ENCODE data around the gene FOXP1. TPM values are rescaled to one million over a fixed set of nuclear protein-coding genes. Genes with fewer than 3 reads are reported as not detected.
"Not testable (repeated sequence)": the region's sequence is repeated elsewhere in the genome, so short reads cannot be mapped to it uniquely, and the experiment has no call there.

Gene FOXP1
- total RNA-seq, 1 experiment from 2014 or later, result 6.5 TPM

DNA sequence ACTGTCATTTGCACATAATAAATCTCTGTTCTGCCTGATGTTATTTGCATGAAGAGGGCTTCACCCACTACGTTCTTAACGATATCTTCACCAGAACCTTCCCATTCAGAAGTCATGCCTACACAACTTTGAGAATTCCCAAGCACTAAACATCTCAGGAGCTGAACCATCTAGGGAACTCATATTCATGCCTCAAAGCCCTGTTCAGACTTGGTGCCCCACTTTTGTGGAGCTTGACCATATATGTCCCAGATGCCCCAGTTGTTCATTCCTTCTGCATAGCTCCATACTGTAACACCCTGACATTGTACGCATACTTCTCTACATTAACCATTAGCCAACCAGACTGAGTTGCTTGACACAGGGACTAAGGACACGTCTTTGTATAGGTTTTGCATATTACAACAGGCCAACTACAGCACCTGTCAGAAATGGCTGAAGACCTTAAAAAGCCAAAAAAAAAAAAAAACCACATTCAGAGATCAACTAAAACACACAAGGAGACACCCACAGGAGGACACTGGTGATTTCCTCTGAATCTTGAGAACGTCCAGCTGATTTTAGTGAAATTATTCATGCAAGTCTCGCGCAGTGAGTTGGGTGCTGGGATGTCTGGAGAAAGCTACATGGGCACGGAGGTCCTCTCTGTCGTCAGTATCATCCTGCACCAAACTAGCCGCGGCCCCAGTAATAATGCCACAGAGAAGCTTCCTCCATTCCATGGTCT, 141.4 kb downstream of the FOXP1 start:
- in situ Hi-C loops (cut with HindIII; ENCODE audit: low pct_unique_long_range_greater_than_20kb, low sequenced_read_pairs), result no loop called here
- no peak for DNase-seq (ENCODE audit: low read depth, low spot score)

DNA sequence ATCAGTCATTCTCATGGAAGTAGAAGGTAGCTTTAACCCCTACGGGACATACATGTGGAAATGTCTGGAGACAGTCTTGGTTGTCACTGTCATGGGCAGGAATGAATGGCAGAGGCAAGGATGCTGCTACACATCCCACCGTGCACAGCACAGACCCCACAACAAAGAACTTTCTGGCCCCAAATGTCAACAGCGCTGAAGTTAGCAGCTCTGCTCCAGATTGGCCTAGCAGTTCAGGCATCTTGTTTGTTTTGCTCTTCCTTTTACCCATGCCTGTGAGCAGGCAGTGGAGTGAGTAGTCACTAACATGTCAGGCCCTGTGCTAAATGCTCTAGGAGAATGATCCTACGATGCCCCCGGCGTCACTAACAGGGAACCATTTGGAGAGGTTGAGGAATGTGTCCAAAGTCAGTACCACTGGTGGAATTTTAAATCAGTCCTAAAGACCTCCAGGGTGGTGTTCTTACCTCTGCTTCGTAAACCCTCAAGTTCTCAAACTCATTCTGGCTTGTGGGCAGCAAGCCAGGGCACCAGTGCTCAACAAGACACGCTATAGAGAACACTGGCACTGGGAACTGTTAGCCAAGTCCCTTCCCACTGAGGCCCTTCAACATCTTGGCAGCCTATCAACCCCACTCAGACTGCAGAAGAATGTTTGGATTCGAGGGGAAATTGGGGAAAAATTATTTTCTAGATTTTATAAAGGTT, 142.2 kb downstream of the FOXP1 start:
- in situ Hi-C loops (cut with HindIII; ENCODE audit: low pct_unique_long_range_greater_than_20kb, low sequenced_read_pairs), result no loop called here

GRCh38 chr3:71438904-71439303, 144.6 kb downstream of the FOXP1 start:
- DNase-seq (ENCODE audit: low read depth, low spot score), result no peak
- in situ Hi-C loops (cut with HindIII; ENCODE audit: low pct_unique_long_range_greater_than_20kb, low sequenced_read_pairs), result no loop called here

More for the DNA sequence above, 142.2 kb downstream of the FOXP1 start:
- no peak for DNase-seq (ENCODE audit: low read depth, low spot score)

- no peak for DNase-seq (ENCODE audit: low read depth, low spot score)
- in situ Hi-C loops (cut with HindIII; ENCODE audit: low pct_unique_long_range_greater_than_20kb, low sequenced_read_pairs), result no loop called here
These were observed 145.3 kb downstream of the FOXP1 start for GRCh38 chr3:71438071-71438685.

- in situ Hi-C loops (cut with HindIII; ENCODE audit: low pct_unique_long_range_greater_than_20kb, low sequenced_read_pairs), result no loop called here
- DNase-seq (ENCODE audit: low read depth, low spot score), result no peak
These were observed 147.2 kb downstream of the FOXP1 start for GRCh38 chr3:71436337-71436736.

GRCh38 chr3:71435836-71436235, 147.7 kb downstream of the FOXP1 start:
- DNase-seq (ENCODE audit: low read depth, low spot score); in situ Hi-C loops (cut with HindIII; ENCODE audit: low pct_unique_long_range_greater_than_20kb, low sequenced_read_pairs): not testable (repeated sequence)

DNA sequence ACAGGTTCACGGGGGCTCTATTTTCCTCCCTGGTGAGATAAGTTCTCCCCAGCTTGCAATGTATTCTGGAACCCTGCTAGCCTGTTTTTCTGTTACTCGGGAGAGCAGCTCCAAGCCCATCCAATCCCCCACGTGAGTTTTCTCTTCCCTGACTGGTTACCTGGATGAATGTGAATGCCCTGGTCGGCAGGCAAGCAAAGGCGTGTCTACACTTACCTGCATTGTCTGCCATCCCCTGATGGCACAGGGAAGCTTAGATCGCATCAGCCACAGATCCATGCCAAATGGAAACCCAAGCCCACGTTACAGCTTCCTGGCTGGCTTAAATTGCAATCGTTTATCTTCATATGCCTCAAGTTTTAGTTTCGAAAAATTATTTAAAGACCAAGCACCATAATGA, 149.9 kb downstream of the FOXP1 start:
- in situ Hi-C loops (cut with HindIII; ENCODE audit: low pct_unique_long_range_greater_than_20kb, low sequenced_read_pairs), result no loop called here
- no peak for DNase-seq (ENCODE audit: low read depth, low spot score)

DNA sequence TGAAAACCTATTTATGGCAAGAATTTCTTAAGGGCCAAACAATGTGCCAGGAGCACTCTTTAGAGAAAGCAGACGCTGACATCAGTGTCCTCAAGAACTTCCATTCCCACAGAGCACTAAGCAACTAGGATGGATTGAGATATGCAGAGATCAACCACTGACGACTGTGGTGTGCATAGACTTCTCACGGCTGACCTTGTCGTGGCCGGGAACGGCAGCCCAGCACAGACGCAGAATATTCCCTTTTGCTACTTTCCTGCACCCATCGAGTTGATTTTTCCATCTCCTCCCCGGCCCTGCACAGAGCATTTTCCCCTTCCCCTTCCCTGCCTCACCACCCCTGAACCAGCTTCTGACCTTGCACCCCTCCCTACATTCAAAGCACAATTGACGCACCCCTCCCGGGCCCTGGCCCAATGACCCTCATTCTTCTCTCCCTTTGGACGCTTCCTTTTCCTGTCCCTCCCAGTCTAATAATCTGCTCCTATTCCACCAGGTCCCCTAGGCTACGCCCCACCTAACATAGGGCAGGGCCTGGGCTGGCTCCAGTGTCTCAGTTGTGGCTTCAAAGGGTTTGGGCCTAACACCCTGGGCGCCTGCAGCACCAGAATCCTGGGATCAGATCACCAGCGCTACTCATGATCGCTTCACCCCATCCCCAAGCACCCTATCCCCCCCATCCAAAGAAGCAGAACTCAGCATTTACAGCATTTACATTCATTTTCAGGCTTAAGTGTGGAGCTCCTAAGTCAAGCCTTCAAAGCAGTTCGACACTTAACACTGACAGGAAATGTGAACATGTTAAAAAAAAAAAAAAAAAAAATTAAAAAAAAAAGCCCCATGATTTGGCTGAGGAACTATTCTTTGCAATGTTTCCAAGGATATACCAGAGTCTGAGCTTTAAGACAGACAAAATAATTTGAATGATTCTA, 151.2 kb downstream of the FOXP1 start:
- no peak for DNase-seq (ENCODE audit: low read depth, low spot score)
- in situ Hi-C loops (cut with HindIII; ENCODE audit: low pct_unique_long_range_greater_than_20kb, low sequenced_read_pairs), result no loop called here

DNA sequence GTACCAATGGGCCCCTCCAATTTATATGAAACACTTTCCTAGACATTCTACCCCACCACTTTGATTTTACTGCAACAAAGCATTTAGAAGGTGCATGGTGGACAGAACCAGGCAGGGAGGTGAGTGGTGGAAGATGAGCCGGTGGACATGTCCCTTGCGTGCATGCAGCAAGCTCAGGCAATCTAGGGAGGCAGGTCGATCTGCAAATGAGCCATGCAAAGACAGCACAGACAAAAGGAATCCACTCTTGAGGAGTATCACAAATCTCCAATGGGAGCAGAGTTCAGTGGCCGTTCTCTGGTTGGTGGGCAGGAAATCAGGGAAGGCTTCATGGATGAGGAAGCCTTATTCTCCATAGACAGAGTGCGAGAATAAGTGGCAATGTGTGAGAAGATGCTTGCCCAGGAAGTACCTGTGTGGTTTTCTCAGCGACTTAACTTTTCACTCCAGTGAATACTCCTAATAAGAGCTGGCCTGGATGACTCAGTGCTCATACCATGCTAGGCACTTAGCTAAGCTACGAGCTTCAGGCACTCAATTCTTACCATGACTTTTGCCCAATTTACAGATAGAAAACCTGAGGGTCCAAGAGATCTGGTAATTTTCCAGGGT, 152.5 kb downstream of the FOXP1 start:
- DNase-seq (ENCODE audit: low read depth, low spot score), result no peak
- in situ Hi-C loops (cut with HindIII; ENCODE audit: low pct_unique_long_range_greater_than_20kb, low sequenced_read_pairs), result no loop called here

GRCh38 chr3:71429597-71429988, 153.9 kb downstream of the FOXP1 start:
- in situ Hi-C loops (cut with HindIII; ENCODE audit: low pct_unique_long_range_greater_than_20kb, low sequenced_read_pairs), result no loop called here
- no peak for DNase-seq (ENCODE audit: low read depth, low spot score)

- DNase-seq (ENCODE audit: low read depth, low spot score), result no peak
- in situ Hi-C loops (cut with HindIII; ENCODE audit: low pct_unique_long_range_greater_than_20kb, low sequenced_read_pairs), result no loop called here
These were observed 154.5 kb downstream of the FOXP1 start for GRCh38 chr3:71428841-71429596.

DNA sequence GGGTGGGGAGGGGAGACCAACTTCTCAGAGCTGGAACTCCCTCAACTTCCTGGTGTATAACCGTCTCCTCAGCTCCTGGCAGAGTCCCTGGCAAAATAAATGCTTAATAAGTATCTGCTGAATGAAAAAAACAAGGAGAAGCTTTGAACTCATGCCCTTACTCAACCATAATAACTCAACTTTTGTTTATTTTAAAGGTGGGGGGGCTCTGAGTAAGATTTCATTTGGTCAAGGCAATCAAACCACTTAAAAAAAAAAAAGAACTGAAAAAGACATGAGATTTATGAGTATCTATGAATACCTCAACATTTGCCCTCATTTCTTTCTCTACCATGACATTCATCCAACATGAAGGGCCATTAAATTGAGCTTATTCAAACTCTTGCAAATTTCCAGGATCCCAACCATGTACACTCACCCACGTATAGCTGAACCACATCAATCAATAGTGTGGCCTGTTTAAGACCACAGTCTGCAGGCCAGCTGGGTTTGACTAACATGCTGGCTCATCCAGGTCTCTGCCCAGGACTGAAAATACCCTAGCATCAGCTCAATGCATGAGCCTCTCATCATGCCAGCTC, 157.9 kb downstream of the FOXP1 start:
- in situ Hi-C loops (cut with HindIII; ENCODE audit: low pct_unique_long_range_greater_than_20kb, low sequenced_read_pairs), result no loop called here
- no peak for DNase-seq (ENCODE audit: low read depth, low spot score)

- in situ Hi-C loops (cut with HindIII; ENCODE audit: low pct_unique_long_range_greater_than_20kb, low sequenced_read_pairs), result no loop called here
- DNase-seq (ENCODE audit: low read depth, low spot score), result no peak
These were observed 160.2 kb downstream of the FOXP1 start for GRCh38 chr3:71423151-71423906.

DNA sequence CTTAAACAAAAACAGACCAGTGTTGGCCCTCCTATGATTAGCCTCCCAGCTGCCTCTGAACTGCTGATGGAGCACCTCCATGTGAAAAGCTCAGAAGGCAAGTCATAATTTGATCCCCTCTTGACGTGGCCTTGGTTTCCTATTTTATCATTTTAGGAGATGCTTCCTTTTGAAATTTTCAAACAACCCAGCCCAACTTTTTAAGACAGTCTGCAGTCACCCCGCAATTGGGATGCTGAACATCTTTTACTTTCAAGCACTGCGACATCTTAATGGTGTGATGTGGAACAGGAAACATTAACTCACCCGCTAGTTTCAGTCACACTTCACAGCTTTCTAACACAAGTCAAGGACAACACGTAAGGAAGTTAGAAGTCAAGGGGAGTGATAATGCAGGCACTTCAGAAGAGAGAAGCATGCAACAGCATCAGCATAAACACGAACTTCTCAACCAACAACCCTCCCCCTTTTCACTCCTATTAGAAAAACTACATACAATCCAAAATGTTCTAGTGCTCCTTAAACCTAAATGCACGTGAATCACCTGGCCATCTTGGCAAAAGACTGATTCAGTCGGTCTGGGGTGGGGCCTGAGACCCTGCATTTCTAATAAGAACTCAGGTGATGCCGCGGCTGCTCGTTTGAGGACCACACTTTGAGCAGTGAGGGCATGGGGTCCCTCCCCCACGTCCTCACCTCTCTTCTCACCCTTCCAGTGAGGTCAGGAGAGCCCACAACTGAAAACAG, 161.5 kb downstream of the FOXP1 start:
- DNase-seq (ENCODE audit: low read depth, low spot score), result no peak
- in situ Hi-C loops (cut with HindIII; ENCODE audit: low pct_unique_long_range_greater_than_20kb, low sequenced_read_pairs), result no loop called here

DNA sequence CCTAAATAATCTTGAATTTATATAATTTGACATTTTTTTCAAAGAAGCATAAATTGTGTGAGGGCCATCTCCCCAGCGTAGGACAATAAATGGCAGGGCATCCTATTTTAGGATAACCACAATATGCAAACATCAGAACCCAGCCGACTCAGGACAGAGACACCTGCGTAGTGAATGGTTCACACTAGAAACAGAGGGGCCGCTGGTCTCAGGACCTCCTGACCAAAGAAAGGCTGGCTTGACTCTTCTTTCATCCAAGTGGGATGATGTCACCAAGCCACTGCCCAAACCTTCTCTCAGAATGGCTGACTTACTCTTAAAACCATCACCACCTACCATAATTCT, 162.1 kb downstream of the FOXP1 start:
- no peak for DNase-seq (ENCODE audit: low read depth, low spot score)
- in situ Hi-C loops (cut with HindIII; ENCODE audit: low pct_unique_long_range_greater_than_20kb, low sequenced_read_pairs), result no loop called here

Data from SK-MEL-5 (cell line).